Progenitor cell of endocrine pancreas (in vitro differentiated cells): ENCODE results near the gene MAP3K21. TPM values are rescaled to one million over a fixed set of nuclear protein-coding genes. Genes with fewer than 3 reads are reported as not detected.
A peak's percentile ranks its signal among the peaks of the same experiment; 100 is the strongest.

Source experiments
- DNase-seq: peaks from one replicate; pipeline ENCODE4 v3.0.0; 2021; ENCODE audit warnings: low spot score; ENCODE audit not compliant: unreplicated experiment
- H3K27ac Mint-ChIP-seq: 2 replicates; pipeline ENCODE4 v1.8.0; 2021; ENCODE audit warnings: mild to moderate bottlenecking, moderate library complexity, mixed read lengths
- H3K27me3 Mint-ChIP-seq: 2 replicates; pipeline ENCODE4 v1.8.0; 2021; ENCODE audit warnings: mixed read lengths
- H3K36me3 Mint-ChIP-seq: 2 replicates; pipeline ENCODE4 v1.8.0; 2022; ENCODE audit warnings: mixed read lengths; ENCODE audit not compliant: insufficient read depth
- H3K4me1 Mint-ChIP-seq: 2 replicates; pipeline ENCODE4 v1.8.0; 2021; ENCODE audit warnings: low read depth, mixed read lengths
- H3K4me3 Mint-ChIP-seq: 2 replicates; pipeline ENCODE4 v1.8.0; 2021; ENCODE audit warnings: low read depth, mild to moderate bottlenecking, moderate library complexity, mixed read lengths
- H3K9me3 Mint-ChIP-seq: 2 replicates; pipeline ENCODE4 v1.8.0; 2021; ENCODE audit warnings: low read depth, mixed read lengths
- total RNA-seq: library from RNA; stranded (reverse); gene quantifications from 2 replicates; pipeline ENCODE4 v1.2.1, GENCODE V29; 2021
- TF ChIP-seq, protein P1 (sequence below): fragments of 200-600 bp; sonication (generic); IDR thresholded peaks from one replicate; pipeline ENCODE4 v1.5.0; 2021; ENCODE audit warnings: antibody characterized with exemption, mild to moderate bottlenecking; ENCODE audit not compliant: unreplicated experiment

MAP3K21 gene
- total RNA-seq, 1 donor from 2014 or later = 13.1 TPM

DNA sequence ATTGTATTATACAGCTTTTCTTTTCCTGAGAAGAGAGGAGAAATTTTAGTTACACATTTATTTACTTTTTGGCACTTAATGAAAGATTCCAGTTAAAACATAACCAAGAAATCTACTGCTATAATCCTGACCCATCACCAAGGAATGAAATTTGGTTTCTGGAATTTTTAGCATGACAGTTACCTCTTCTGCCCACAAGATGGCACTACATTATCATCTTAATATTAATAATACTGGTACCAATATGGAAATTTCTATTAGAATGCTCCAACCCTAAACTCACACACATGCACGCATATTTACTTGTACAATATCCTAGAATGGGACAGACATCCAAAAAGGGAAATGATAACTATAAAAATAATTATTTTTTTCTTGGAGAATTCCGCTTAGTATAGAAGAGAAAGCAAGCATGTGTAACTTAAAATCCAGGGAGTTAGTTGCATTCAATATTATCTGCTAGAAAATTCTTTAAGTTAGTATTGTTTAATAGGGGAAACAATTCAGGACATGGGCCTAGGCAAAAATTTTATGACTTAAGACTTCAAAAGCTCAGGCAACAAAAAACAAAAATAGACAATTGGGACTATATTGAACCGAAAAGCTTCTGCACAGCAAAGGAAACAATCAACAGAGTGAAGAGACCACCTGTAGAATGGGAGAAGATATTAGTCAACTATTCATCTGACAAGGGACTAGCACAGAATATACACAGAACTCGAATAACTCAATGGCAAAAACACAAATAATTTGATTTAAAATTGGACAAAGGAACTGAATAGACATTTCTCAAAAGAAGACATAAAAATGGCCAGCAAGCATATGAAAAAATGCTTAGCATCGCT lies 37.4 kb downstream of the MAP3K21 start:
- Mint-ChIP-seq H3K4me3 (no peak overlapping the region), H3K9me3 (no peaks in the 10 kb centered on the region), H3K27ac (no peak overlapping the region), H3K36me3 (peaks cover 3% of the 10 kb centered on the region), H3K27me3 (peaks cover 8% of the 10 kb centered on the region), H3K4me1 (peaks cover 24% of the 10 kb centered on the region)
- no peak for DNase-seq
- TF ChIP-seq, protein P1, sequence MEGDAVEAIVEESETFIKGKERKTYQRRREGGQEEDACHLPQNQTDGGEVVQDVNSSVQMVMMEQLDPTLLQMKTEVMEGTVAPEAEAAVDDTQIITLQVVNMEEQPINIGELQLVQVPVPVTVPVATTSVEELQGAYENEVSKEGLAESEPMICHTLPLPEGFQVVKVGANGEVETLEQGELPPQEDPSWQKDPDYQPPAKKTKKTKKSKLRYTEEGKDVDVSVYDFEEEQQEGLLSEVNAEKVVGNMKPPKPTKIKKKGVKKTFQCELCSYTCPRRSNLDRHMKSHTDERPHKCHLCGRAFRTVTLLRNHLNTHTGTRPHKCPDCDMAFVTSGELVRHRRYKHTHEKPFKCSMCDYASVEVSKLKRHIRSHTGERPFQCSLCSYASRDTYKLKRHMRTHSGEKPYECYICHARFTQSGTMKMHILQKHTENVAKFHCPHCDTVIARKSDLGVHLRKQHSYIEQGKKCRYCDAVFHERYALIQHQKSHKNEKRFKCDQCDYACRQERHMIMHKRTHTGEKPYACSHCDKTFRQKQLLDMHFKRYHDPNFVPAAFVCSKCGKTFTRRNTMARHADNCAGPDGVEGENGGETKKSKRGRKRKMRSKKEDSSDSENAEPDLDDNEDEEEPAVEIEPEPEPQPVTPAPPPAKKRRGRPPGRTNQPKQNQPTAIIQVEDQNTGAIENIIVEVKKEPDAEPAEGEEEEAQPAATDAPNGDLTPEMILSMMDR = peak; percentile 82

DNA sequence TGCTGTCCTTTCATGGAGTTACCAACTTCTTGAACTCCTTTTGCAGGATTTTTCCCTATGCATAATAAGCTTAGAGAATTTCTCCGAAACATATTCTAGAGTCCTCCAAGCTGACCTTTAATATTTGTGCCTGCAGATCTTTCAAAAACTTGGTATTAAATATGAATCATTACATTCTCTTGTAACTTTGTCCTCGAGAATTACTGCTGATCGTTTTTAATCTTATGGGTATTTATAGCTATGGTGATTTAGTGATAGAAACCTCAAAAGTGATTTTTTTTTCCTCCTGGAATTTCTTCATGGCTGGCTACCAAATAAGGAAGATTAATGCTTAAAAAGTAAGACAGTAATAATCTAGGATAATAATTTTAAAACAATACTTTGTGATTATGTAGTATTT lies 39.1 kb downstream of the MAP3K21 start:
- TF ChIP-seq, protein P1 = no peak
- Mint-ChIP-seq H3K36me3 (peaks cover 3% of the 10 kb centered on the region), H3K27ac (no peak overlapping the region), H3K9me3 (no peaks in the 10 kb centered on the region), H3K27me3 (peaks cover 7% of the 10 kb centered on the region), H3K4me1 (peaks cover 15% of the 10 kb centered on the region), H3K4me3 (no peak overlapping the region)
- no peak for DNase-seq

DNA sequence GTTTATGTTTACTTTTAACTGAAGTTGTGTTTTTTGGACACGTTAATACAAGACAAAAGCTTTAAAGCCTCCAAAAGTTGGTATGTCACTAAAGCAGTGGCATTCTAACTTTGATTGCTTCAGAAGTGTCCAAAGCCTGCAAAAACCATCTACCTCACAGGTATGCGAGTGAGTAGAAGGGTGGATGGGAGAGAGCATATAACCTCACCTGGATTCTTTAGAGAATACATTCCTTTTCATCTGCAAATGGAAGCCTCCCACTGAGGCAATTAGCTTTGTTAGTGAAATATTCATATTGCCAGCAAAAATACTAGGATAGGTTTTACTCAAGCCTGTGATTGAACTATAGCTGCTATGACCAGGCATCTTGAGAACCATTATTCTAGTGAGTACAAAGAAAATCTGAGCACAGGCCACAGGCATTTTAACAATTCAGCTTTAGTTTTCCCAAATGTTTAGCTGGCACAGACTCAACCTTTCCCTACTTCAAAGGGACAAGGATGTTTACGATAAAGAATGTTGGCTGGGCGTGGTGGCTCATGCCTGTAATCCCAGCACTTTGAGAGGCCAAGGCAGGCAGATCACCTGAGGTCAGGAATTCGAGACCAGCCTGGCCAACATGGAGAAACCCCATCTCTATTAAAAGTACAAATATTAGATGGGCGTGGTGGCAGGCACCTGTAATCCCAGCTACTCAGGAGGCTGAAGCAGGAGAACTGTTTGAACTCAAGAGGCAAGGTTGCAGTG lies 39.7 kb downstream of the MAP3K21 start:
- H3K4me3 Mint-ChIP-seq = no peak overlapping the region
- no peak overlapping the region for H3K27ac Mint-ChIP-seq
- H3K9me3 Mint-ChIP-seq = no peaks in the 10 kb centered on the region
- TF ChIP-seq, protein P1 = no peak
- peaks cover 8% of the 10 kb centered on the region for H3K4me1 Mint-ChIP-seq
- H3K36me3 Mint-ChIP-seq = peaks cover 2% of the 10 kb centered on the region
- peaks cover under 1% of the 10 kb centered on the region for H3K27me3 Mint-ChIP-seq
- DNase-seq = no peak

DNA sequence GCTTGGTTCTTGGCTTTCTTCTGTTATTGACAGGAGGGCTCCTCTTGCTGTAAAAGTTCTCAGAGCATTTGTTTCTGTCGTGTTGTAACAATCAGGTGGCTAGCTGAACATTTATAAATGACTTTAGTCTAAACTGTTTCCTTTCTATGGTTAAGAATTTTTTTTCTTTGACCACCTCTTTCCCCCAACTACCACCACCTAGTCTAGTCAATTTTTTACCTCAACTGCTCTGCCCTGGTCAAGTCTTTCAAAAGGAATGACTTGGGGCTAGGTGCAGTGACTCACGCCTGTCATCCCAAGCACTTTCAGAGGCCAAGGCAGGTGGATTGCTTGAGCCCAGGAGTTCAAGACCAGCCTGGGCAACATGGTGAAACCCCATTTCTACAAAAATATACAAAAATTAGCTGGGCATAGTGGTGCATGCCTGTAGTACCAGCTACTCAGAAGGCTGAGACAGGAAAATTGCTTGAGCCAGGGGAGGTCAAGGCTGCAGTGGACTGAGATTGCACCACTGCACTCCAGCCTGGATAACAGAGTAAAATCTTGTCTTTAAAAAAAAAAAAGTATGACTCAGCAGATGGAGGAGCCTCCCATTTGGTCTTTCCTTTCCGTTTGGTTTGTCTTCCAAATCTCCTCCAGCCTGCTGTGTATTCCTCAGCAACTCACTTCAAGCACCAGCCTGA lies 40.7 kb downstream of the MAP3K21 start:
- TF ChIP-seq, protein P1 = no peak
- Mint-ChIP-seq H3K27ac (peak overlapping the region; percentile 57), H3K4me1 (peaks cover 8% of the 10 kb centered on the region), H3K27me3 (no peaks in the 10 kb centered on the region), H3K9me3 (no peaks in the 10 kb centered on the region), H3K4me3 (no peak overlapping the region), H3K36me3 (peaks cover 5% of the 10 kb centered on the region)
- DNase-seq = no peak

DNA sequence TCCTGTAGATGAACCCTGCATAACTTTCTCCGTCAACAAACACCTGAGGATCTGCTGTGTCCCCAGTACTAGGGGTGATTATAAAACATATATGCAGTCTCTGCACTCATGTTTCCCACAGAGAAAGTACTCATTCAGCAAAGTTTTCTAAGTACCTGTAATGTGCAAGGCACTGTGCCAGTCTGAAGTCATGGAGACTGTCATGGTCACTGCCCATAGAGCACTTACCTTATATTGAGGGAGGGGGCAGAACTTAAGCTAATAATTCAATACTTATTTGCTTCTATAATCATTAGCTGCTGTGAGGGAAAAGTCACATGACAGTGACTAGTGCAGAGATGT lies 41.2 kb downstream of the MAP3K21 start:
- DNase-seq = no peak
- no peak overlapping the region for H3K4me3 Mint-ChIP-seq
- no peaks in the 10 kb centered on the region for H3K27me3 Mint-ChIP-seq
- H3K36me3 Mint-ChIP-seq = peaks cover 8% of the 10 kb centered on the region
- H3K9me3 Mint-ChIP-seq = no peaks in the 10 kb centered on the region
- H3K4me1 Mint-ChIP-seq = peaks cover 8% of the 10 kb centered on the region
- TF ChIP-seq, protein P1 = no peak
- peak overlapping the region; percentile 57 for H3K27ac Mint-ChIP-seq
